WERI-Rb-1 (cell line): ENCODE measurements around the gene KCTD13.

ENCODE experiments used
- DNase-seq: peaks from one replicate; pipeline ENCODE4 v3.0.0-alpha.2; 2020
- H3K27ac ChIP-seq: fragments of 250-450 bp; sonication (Bioruptor Pico); 2 replicates; pipeline ENCODE4 v1.5.1; 2020; ENCODE audit warnings: mild to moderate bottlenecking, moderate library complexity
- H3K27me3 ChIP-seq: fragments of 250-450 bp; sonication (Bioruptor Pico); 2 replicates; pipeline ENCODE4 v1.5.1; 2021; ENCODE audit warnings: mild to moderate bottlenecking, low read depth, moderate library complexity; ENCODE audit not compliant: insufficient read depth, severe bottlenecking
- H3K36me3 ChIP-seq: fragments of 250-450 bp; sonication (Bioruptor Pico); 2 replicates; pipeline ENCODE4 v1.5.1; 2020; ENCODE audit warnings: mild to moderate bottlenecking, moderate library complexity
- H3K4me3 ChIP-seq: 2 replicates; pipeline ENCODE4 v1.5.1; 2011; ENCODE audit warnings: low read depth, mild to moderate bottlenecking, control low read depth, low read length
- H3K9me3 ChIP-seq: fragments of 250-450 bp; sonication (Bioruptor Pico); 2 replicates; pipeline ENCODE4 v1.5.1; 2021; ENCODE audit warnings: mild to moderate bottlenecking, moderate library complexity; ENCODE audit not compliant: severe bottlenecking
- CTCF ChIP-seq: IDR thresholded peaks from 2 replicates; pipeline ENCODE4 v1.5.1; 2011; ENCODE audit warnings: low read depth, mild to moderate bottlenecking, control low read depth, inconsistent platforms, low read length

The KCTD13 gene, protein sequence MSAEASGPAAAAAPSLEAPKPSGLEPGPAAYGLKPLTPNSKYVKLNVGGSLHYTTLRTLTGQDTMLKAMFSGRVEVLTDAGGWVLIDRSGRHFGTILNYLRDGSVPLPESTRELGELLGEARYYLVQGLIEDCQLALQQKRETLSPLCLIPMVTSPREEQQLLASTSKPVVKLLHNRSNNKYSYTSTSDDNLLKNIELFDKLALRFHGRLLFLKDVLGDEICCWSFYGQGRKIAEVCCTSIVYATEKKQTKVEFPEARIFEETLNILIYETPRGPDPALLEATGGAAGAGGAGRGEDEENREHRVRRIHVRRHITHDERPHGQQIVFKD

DNA sequence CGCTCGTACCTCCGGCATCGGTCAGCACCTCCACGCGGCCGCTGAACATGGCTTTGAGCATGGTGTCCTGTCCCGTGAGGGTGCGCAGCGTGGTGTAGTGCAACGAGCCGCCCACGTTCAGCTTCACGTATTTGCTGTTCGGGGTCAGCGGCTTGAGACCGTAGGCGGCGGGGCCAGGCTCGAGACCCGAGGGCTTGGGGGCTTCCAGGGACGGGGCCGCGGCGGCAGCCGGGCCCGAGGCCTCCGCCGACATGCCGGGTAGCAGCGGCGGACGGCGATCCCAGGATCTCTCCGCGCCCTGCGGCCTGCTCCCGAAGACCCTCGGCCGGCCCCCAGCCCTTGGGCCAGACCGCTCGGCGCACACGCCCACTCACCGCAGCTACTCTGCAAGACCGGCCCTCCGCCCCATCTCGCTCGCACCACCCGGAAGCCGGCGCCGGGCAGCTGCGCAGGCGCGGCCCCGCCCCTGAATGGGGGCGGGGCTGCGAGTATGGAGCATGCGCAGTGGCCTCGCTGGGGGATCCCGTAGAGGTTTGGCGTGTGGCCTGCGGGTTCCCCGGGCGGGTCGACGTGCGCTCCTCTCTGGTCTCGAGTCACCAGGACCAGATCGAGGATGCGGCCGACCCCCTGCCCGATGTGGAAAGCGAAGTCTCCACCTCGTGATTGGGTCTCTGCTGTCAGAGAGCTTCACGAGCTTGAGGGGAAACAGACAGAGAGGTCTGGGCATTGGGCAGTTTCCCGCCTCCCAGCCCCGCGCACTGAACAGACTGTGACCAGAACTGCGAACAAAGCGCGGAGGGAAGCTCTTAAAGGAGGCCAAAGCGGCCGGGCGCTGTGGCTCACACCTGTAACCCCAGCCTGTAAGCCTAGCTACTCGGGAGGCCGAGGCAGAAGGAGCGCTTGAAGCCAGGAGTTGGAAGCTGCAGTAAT lies at the start of gene KCTD13:
TSS of gene KCTD13 (minus strand) at position 446 of the 930 bp plus-strand sequence. CDS start at position 253, 193 bp downstream.
- TF ChIP-seq CTCF, result no peak
- peak within 1 kb of the TSS; percentile 97 for H3K27ac ChIP-seq
- DNase-seq, result peak; percentile 87
- H3K36me3 ChIP-seq, result peaks cover 4% of the 10 kb centered on the region
- no peaks in the 10 kb centered on the region for H3K27me3 ChIP-seq
- peak within 1 kb of the TSS; percentile 91 for H3K4me3 ChIP-seq
- H3K9me3 ChIP-seq, result no peaks in the 10 kb centered on the region

- Histone ChIP-seq H3K27me3 (no peaks in the 10 kb centered on the region), H3K36me3 (peaks cover 50% of the 10 kb centered on the region), H3K27ac (peak overlapping the region; percentile 74; the same call in 1 of the 2 replicates), H3K9me3 (peaks cover 7% of the 10 kb centered on the region), H3K4me3 (peak overlapping the region; percentile 91)
- DNase-seq, result no peak
- no peak for TF ChIP-seq CTCF
Observed at GRCh38 chr16:29975134-29975538, 49.1 kb upstream of the KCTD13 start.

DNA sequence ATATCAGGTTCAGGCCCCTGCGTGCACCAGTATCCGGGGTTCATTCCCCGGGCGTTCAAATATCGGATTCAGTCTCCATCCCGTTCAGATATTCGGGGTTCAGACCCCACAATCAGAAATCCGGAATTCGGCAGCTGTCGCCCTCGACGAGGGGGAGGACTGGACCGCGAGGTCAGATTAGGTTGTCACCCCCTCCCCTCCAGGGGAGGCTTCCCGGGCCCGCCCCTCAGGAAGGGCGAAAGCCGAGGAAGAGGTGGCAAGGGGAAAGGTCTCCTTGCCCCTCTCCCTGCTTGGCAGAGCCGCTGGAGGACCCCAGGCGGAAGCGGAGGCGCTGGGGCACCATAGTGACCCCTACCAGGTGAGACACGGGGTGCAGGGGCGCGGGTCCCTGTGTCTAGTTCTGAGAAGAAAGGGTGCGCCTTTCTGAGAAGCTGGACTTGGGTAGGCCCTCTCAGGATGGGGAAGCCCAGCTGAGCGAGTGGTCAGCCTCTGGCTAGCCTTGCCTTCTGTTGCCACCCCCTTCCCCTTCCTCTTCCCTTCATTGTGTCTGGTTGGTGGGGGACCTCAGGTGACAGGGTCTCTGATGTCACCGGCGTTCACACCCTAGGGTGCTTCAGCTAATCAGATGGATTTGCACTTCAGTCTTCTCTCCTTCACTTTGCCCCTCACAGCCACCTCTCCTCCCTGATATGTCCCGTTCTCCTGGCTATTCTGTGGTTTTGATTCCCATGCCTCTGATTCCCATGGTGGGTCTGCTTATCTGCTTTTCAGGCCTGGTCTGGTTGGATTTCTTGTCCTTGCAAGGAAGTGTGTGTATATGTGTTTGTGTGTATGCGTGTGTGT lies 48.5 kb upstream of the KCTD13 start:
- DNase-seq, result no peak
- no peak for TF ChIP-seq CTCF
- H3K4me3 ChIP-seq, result peak overlapping the region; percentile 91
- H3K9me3 ChIP-seq, result peaks cover 7% of the 10 kb centered on the region
- no peaks in the 10 kb centered on the region for H3K27me3 ChIP-seq
- H3K27ac ChIP-seq, result peak overlapping the region; percentile 74
- peaks cover 43% of the 10 kb centered on the region for H3K36me3 ChIP-seq

DNA sequence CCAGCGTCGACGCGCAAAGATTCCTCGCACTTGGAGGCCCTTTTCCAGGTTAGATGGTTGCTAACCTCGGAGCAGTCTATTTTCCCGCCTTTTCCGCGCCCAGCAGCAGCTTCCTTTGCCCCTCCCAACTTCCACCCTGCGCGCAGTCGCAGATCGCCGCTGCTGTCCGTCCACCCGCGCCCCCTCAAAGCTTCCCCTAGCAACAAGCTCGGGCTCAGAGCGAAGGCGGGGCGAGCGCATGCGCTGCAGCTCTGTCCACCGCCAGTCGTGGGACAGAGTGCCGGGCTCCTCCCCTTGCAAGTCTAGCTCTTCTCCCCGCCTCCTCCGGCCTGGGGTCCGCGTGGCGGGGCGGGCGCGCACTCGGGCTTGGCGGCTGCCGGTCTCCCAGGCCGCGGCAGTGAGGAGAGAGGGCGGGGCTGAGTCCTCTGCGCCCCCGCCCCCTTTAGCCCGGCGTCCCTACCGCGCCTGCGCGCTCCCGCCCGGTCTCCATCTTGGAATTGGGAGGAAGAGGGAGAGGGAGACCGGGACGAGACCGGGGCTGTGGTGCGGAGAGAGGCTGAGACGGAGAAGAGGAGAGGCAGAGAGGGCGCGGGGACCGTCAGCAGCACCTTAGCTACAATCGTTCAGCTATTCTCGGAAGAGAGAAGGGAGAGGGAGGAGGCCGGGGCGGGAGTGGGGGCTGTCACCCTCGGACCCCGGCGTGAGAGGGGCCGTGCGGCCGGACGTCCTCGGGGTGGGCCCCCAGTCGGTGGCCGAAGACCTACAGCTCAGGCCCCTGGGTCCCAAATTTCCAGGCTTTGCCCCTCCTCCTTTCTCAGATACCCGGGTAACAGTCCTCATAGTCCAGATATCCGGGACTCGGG lies 47.6 kb upstream of the KCTD13 start, which contains the start of gene TAOK2:
TSS of gene TAOK2 (plus strand) at position 485 of the 863 bp plus-strand sequence. CDS start 3,905 bp downstream, outside the sequence.
- H3K4me3 ChIP-seq, result peak within 1 kb of the TSS; percentile 91
- peak within 1 kb of the TSS; percentile 74 for H3K27ac ChIP-seq
- H3K27me3 ChIP-seq, result no peaks in the 10 kb centered on the region
- DNase-seq, result peak; percentile 99
- peaks cover 7% of the 10 kb centered on the region for H3K9me3 ChIP-seq
- no peak for TF ChIP-seq CTCF
- H3K36me3 ChIP-seq, result peaks cover 37% of the 10 kb centered on the region

GRCh38 chr16:29972992-29973383 lies 47.0 kb upstream of the KCTD13 start:
- H3K36me3 ChIP-seq, result peaks cover 37% of the 10 kb centered on the region
- DNase-seq, result no peak
- peak overlapping the region; percentile 61; the same call in 1 of the 2 replicates for H3K27ac ChIP-seq
- peaks cover 7% of the 10 kb centered on the region for H3K9me3 ChIP-seq
- no peak for TF ChIP-seq CTCF
- no peaks in the 10 kb centered on the region for H3K27me3 ChIP-seq
- no peak overlapping the region for H3K4me3 ChIP-seq
